GM12892 (cell line): ENCODE data around the gene TGM6.

ENCODE experiments used
- POLR2A ChIP-seq: IDR thresholded peaks from 2 replicates; pipeline ENCODE4 v1.6.1; 2011; ENCODE audit warnings: low read depth, low read length, control low read depth
- POLR2AphosphoS5 ChIP-seq: IDR thresholded peaks from 2 replicates; pipeline ENCODE4 v1.6.1; 2011; ENCODE audit warnings: low read depth, low read length, control low read depth
- TAF1 ChIP-seq: IDR thresholded peaks from 2 replicates; pipeline ENCODE4 v1.6.1; 2011; ENCODE audit warnings: low read depth, mild to moderate bottlenecking, control low read depth, low read length, borderline replicate concordance

DNA sequence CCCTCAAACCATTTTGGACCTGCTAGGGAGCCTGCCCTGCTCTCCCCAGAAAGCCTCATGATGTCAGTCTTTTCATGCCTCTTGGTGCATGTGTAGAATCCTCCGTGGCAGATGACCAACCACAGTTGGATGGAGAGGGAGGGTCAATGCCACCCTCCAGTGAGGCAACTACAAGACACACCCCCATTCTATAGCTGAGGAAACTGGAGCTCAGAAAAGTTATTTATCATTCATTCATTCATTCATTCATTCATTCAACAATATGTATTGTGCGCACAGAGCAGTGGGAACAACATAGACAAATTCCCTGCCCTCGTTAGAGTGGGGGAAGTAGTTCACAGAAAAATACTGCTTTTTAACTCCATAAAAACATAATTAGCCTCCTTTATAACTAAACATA is 73.1 kb downstream of the TGM6 start:
- no peak for TF ChIP-seq POLR2AphosphoS5
- TF ChIP-seq POLR2A = no peak
- TF ChIP-seq TAF1 = no peak
